ENCODE results near the gene PAPPA.

DNA sequence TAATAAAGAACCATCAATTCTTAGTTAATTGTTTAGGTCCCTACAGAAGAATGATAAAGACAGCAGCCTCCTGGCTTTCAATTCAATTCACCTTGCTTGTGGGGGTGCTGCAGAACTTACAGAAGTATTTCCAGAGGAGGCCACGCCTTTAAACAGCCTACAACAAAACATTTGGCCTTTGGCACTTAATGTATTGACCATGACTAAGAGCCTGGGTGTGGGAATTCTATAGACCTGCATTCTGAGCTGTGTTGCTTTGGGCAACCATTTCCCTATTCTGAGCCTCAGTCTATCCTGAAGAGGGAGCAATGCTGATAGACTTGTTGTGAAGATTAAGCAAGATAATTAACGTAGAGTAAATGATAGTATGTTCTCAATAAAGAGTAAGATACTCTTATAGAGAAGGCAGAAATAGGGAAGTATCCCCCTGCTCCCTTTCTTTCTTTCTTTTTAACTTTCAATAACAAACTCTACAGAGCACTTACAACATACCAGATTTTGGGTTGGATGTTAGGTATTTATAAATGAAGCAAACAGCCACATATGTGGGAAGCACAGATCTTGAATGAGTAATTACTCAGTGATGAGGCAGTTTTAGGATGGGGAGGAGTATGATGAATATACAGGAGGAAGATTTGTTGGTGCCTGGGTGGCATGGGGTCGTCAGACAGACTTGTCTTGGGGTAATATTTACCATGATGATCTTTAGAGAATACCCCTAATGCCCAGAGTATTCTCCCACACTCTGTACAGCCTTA lies 28.4 kb downstream of the PAPPA start:
- TF ChIP-seq POLR2AphosphoS5 (IDR thresholded peaks at IDR 0.05; ENCODE audit: borderline replicate concordance, low read depth, low read length) (no peak), EZH2 (IDR thresholded peaks at IDR 0.05) (no peak)
